Upper lobe of left lung (tissue), 4 donors: ENCODE results near the gene KIAA1217.

ENCODE experiments used
- CTCF ChIP-seq, 6 experiments: fragments of 450-650 bp in 4 of 6; fragments of 200-600 bp in 2 of 6; sonication (generic) in 2 of 6; IDR thresholded peaks; one replicate each; pipeline ENCODE4 v1.5.1; 2016 to 2019; ENCODE audit warnings: antibody characterized with exemption in 6 of 6
- EP300 ChIP-seq, 4 donors: sonication (generic); formaldehyde crosslinking; IDR thresholded peaks; one replicate each; pipeline ENCODE4 v1.5.1; 2017; ENCODE audit warnings: antibody characterized with exemption in 4 of 4, control low read depth in 2 of 4
- POLR2A ChIP-seq, 4 donors: fragments of 450-650 bp; IDR thresholded peaks; one replicate each; pipeline ENCODE4 v1.5.1; 2016 to 2017; ENCODE audit warnings: antibody characterized with exemption in 4 of 4, mild to moderate bottlenecking in 2 of 4

GRCh38 chr10:24229909-24230308 is 21.0 kb downstream of the KIAA1217 start:
- TF ChIP-seq CTCF (IDR thresholded peaks at IDR 0.05): no peak
- no peak for TF ChIP-seq POLR2A (IDR thresholded peaks at IDR 0.05)
- TF ChIP-seq EP300 (IDR thresholded peaks at IDR 0.05): no peak
